ENCODE data around the gene ATG14. TPM values are rescaled to one million over a fixed set of nuclear protein-coding genes. Genes with fewer than 3 reads are reported as not detected.

The ATG14 gene
- total and polyA plus RNA-seq, 2 of the 8 experiments (the other 6 are each of a cell fraction or from before 2014, with no cell fraction given): 4.9 to 10.8 TPM

DNA sequence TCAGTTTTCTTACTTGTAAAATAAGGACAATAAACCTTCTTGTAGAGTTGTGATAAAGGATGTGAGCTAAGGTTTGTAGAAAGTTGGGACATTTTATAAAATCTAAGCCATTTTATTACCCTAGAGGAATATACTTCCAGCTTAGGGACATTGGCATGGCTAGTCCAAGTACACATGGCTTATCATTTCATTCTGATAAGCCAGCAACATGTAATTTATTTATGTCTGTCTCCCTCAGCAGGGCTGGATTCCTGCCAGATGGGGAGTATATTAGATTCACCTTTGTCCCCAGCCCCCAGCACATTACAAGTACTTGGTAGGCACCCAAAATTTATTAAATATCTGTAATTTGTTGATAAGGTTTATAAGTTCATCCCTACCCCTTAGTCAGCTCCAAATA is 6.3 kb upstream of the ATG14 start:
- no peaks in the 10 kb centered on the region for H3K36me3 ChIP-seq (ENCODE audit: control insufficient read depth in 2 of 4, insufficient read depth in 4 of 4, low read length in 3 of 4)
- no peaks in the 10 kb centered on the region for H4K20me1 ChIP-seq (replicated peaks in 1 of 2; ENCODE audit: control insufficient read depth in 1 of 2, insufficient read depth in 2 of 2, low read length in 2 of 2)
- H2BK120ac ChIP-seq (replicated peaks; ENCODE audit: low read depth, low read length): no peak overlapping the region
- no peak overlapping the region for H3K4me3 ChIP-seq (ENCODE audit: extremely low read depth in 1 of 4, insufficient read depth in 2 of 4, low read depth in 3 of 4, low read length in 4 of 4)
- H3K18ac ChIP-seq (ENCODE audit: extremely low read depth, low read length): no peak overlapping the region
- no peak overlapping the region for H2AK5ac ChIP-seq (ENCODE audit: low read depth, low read length)
- CTCF ChIA-PET (ENCODE audit: partially characterized antibody): interaction anchor here (0.6 to 5.9 kb wide), 12 partner anchors 9 to 1073 kb away, joined by 3 to 65 read pairs (median 4); partner anchors contain the start of gene TBPL2
- H4K5ac ChIP-seq (ENCODE audit: insufficient read length, low read depth, low read length): no peak overlapping the region
- no peak overlapping the region for H3K4ac ChIP-seq (replicated peaks; ENCODE audit: insufficient read length, low read depth, low read length)
- no peak overlapping the region for H3K27ac ChIP-seq (ENCODE audit: low read depth, low read length)
- H3K79me2 ChIP-seq (ENCODE audit: control insufficient read depth in 1 of 2, insufficient read depth in 2 of 2, low read length in 2 of 2): no peaks in the 10 kb centered on the region
- POLR2A ChIA-PET (ENCODE audit: partially characterized antibody): interaction anchor here (0.7 kb wide), 1 partner anchor 232 kb away, joined by 3 read pairs; no protein-coding TSS in a partner anchor
- no peaks in the 10 kb centered on the region for H3K9me3 ChIP-seq (ENCODE audit: insufficient read depth in 2 of 2, low read depth in 1 of 2, low read length in 1 of 2)
- H3K56ac ChIP-seq (replicated peaks; ENCODE audit: insufficient read length, low read depth, low read length): no peak overlapping the region
- no peak overlapping the region for H2BK12ac ChIP-seq (ENCODE audit: low read depth, low read length)
- no peak overlapping the region for H2BK5ac ChIP-seq (ENCODE audit: low read depth, low read length)
- H3K14ac ChIP-seq (ENCODE audit: insufficient read length): no peak overlapping the region
- TF ChIP-seq CREB1 (IDR thresholded peaks at IDR 0.05): no peak
- TF ChIP-seq SP1 (IDR thresholded peaks at IDR 0.05; ENCODE audit: low read depth, low read length): no peak
- TF ChIP-seq TAF7 (optimal IDR thresholded peaks at IDR 0.05; ENCODE audit: borderline replicate concordance, low read depth, low read length): no peak
- no peak for TF ChIP-seq RNF2 (IDR thresholded peaks at IDR 0.05; ENCODE audit: borderline replicate concordance, low read depth, low read length, missing control alignments, poor library complexity, severe bottlenecking)
- TF ChIP-seq RBBP5 (IDR thresholded peaks at IDR 0.05; ENCODE audit: borderline replicate concordance, low read depth, low read length): no peak
- H3K27me3 ChIP-seq (replicated peaks in 1 of 4; ENCODE audit: control insufficient read depth in 3 of 4, extremely low read depth in 1 of 4, insufficient read depth in 3 of 4, low read length in 3 of 4): no peaks in the 10 kb centered on the region
- DNase-seq (ENCODE audit: low read depth in 1 of 2, low spot score in 2 of 2) (no peak), FAIRE-seq (no peak)
- H3K79me1 ChIP-seq (ENCODE audit: low read depth, low read length): no peaks in the 10 kb centered on the region
- no peaks in the 10 kb centered on the region; a peak in 1 of 7 replicates for H3K4me1 ChIP-seq (replicated peaks in 1 of 4; ENCODE audit: control insufficient read depth in 3 of 4, insufficient read depth in 4 of 4, low read length in 3 of 4)
- H4K8ac ChIP-seq (ENCODE audit: extremely low read depth, insufficient read depth, low read length): no peak overlapping the region
- no peak overlapping the region for H2BK15ac ChIP-seq (ENCODE audit: low read length)
- H3K4me2 ChIP-seq (ENCODE audit: insufficient read depth in 1 of 2, low read depth in 2 of 2, low read length in 2 of 2): no peak overlapping the region
- H4K91ac ChIP-seq (replicated peaks; ENCODE audit: insufficient read length, low read length): no peak overlapping the region
- no peak overlapping the region for H2BK20ac ChIP-seq (ENCODE audit: low read length)
- no peaks in the 10 kb centered on the region for H3K23me2 ChIP-seq (ENCODE audit: low read depth, low read length)
- H2AFZ ChIP-seq (ENCODE audit: low read length): no peak overlapping the region
- H3K23ac ChIP-seq (ENCODE audit: insufficient read length): no peak overlapping the region
- no peak overlapping the region for H3K9ac ChIP-seq (replicated peaks in 1 of 4; ENCODE audit: extremely low read depth in 1 of 4, low read depth in 3 of 4, low read length in 3 of 4)

Measured in H1 (cell line).